GM21737 (cell line): ENCODE data around the gene ANKRD44.

Experiments
- ATAC-seq: cut with Tn5 transposase; IDR thresholded peaks from one replicate; pipeline ENCODE4 v1.9.1; 2021; ENCODE audit warnings: mild to moderate bottlenecking, moderate library complexity; ENCODE audit not compliant: unreplicated experiment

Gene ANKRD44

GRCh38 chr2:197124639-197125390 lies 185.8 kb downstream of the ANKRD44 start:
- ATAC-seq = no peak

- ATAC-seq = no peak
These were observed 187.8 kb downstream of the ANKRD44 start for GRCh38 chr2:197122821-197123220.

GRCh38 chr2:197121756-197122385 lies 188.7 kb downstream of the ANKRD44 start:
- ATAC-seq = no peak

GRCh38 chr2:197121255-197121654 lies 189.3 kb downstream of the ANKRD44 start:
- no peak for ATAC-seq

GRCh38 chr2:197116306-197116879 lies 194.2 kb downstream of the ANKRD44 start:
- no peak for ATAC-seq

GRCh38 chr2:197115325-197115724 lies 195.3 kb downstream of the ANKRD44 start:
- ATAC-seq = no peak

GRCh38 chr2:197113275-197113711 lies 197.3 kb downstream of the ANKRD44 start:
- no peak for ATAC-seq

GRCh38 chr2:197109326-197109725 lies 201.3 kb downstream of the ANKRD44 start:
- no peak for ATAC-seq

GRCh38 chr2:197108758-197109157 lies 201.8 kb downstream of the ANKRD44 start:
- ATAC-seq = no peak

- no peak for ATAC-seq
These were observed 203.0 kb downstream of the ANKRD44 start for GRCh38 chr2:197107291-197108269.

- no peak for ATAC-seq
These were observed 207.2 kb downstream of the ANKRD44 start for GRCh38 chr2:197103363-197103762.

- no peak for ATAC-seq
These were observed 208.3 kb downstream of the ANKRD44 start for GRCh38 chr2:197102231-197102630.

GRCh38 chr2:197101519-197101918 lies 209.1 kb downstream of the ANKRD44 start:
- no peak for ATAC-seq

- no peak for ATAC-seq
These were observed 212.8 kb downstream of the ANKRD44 start for GRCh38 chr2:197097578-197098366.

GRCh38 chr2:197096649-197097048 lies 213.9 kb downstream of the ANKRD44 start:
- ATAC-seq = no peak

- no peak for ATAC-seq
These were observed 218.1 kb downstream of the ANKRD44 start for GRCh38 chr2:197092431-197092830.

- ATAC-seq = no peak
These were observed 219.7 kb downstream of the ANKRD44 start for GRCh38 chr2:197090742-197091367.

GRCh38 chr2:197089655-197090054 lies 220.9 kb downstream of the ANKRD44 start:
- no peak for ATAC-seq

GRCh38 chr2:197088694-197089093 lies 221.9 kb downstream of the ANKRD44 start:
- ATAC-seq = no peak

- no peak for ATAC-seq
These were observed 224.1 kb downstream of the ANKRD44 start for GRCh38 chr2:197086500-197086899.
